Left forelimb (tissue), 1 donor: Measurements from ENCODE around the gene MGST2.
"Not testable (repeated sequence)": the region's sequence is repeated elsewhere in the genome, so short reads cannot be mapped to it uniquely, and the experiment has no call there.

Source experiments
- DNase-seq: peaks from one replicate; pipeline ENCODE4 v3.0.0-alpha.2; 2018; ENCODE audit warnings: low spot score

Gene MGST2

GRCh38 chr4:139669890-139670289, 4.3 kb downstream of the MGST2 start:
- DNase-seq = no peak

GRCh38 chr4:139670775-139671174, 5.2 kb downstream of the MGST2 start:
- DNase-seq = no peak

DNA sequence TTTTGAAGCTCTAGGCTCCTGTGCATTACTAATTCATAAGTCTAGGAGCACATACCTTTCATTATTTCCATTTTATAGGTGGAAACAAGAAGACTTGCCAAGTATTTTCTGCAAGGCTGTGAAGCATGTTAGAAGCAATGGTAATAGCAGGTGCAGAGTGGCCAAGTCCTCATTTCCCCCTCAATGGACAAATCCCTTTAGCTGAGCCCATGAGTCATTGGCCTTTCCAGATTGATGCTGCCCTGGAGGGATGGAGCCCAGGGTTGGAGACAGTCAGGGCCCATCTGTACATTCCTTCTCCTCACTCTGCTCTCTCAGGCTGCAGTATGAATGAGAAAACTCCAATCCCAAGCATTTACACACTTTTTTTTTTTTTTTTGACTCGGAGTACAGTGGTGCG, 6.6 kb downstream of the MGST2 start:
- DNase-seq = no peak

DNA sequence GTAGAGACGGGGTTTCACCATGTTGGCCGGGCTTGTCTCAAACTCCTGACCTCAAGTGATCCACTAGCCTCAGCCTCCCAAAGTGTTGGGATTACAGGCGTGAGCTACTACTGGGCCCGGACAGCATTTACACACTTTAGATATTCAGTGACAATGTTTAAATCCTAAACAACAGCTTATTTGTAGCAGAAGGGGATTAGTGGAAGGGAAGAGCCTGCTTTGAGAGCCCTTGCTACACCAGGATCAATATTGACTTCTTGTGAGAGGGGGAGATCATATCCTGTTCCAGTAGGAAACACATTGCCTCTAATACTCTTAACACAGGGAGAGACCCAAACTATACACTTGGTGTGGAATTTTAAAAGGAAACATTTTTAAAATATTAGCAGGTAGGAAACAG, 7.1 kb downstream of the MGST2 start:
- DNase-seq = no peak

DNA sequence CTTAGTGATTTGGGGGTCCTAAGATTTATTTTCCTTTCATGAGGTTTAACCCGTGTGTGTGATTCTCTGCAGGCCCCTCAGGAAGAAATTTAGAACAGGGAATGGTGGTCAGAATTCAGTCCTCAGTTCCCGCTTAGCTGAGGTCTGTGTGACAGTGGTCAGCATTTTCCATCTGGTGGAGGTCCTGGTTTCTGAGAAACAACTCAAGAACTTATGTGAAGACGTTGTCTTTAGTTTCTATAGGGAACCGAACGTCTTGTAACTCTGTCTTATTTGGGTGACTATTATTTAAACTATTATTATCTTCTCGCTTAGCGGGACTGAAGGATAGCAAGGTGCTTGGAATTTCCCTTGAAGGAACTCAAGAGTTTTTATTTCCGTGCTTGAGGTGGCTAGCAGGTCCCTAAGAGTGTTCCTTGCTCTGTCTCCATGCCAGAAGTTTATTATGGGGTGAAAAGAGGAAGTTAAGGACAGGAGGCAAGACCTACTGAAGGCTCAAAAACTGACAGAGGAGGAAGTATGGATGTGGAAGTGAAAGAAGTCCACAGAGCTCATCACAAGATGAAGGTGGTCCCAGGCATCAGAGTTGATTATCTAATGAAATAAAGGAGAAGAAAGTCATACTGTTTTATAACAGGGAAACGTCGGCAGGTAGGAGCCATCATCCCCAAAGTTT, 9.4 kb downstream of the MGST2 start:
- no peak for DNase-seq

- DNase-seq = no peak
Measured at GRCh38 chr4:139675651-139676050, 10.0 kb downstream of the MGST2 start.

- DNase-seq = no peak
Measured at GRCh38 chr4:139676365-139676764, 10.7 kb downstream of the MGST2 start.

DNA sequence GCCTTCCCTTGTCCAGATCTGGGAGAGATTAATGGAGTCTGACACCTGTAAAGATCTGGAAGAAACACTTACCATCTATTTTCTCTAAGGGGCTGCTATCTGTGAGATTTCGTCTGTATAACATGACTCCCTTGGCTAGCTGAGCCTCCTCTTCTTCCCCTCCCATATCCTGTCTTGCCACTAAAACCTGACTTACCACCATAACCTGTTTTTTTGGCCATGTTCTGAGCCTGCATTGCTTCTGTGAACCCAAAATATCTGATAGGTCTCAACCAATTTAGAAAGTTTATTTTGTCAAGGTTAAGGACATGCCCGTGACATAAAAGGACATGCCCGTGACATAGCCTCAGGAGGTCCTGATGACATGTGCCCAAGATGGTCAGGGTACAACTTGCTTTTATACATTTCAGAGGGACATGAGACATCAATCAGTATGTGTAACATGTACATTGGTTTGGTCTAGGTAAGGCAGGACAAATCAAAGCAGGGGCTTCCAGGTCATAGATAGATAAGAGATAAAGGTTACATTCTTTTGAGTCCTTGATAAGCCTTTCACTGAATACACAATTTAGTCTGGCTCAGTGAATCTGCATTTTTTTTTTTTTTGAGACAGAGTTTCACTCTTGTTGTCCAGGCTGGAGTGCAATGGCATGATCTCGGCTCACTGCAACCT, 11.4 kb downstream of the MGST2 start:
- no peak for DNase-seq

DNA sequence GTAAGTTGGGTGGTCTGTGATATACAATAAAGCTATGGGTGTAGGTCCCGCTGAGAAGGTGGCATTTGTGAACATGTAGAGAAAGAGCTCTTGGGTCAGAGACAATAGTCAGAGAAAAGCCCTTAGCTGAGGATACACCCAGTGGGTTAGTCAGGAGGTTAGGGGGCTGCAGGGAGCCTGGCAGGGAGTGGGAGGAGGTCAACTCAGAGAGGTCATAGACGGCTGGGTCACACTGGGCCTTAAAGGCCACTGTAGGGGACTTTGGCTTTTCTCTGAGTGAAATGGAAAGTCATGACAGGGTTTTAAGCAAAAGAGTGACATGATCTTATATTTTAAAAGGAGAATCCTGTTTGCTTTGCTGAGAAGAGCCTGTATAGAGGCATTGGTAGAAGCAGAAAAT, 16.7 kb downstream of the MGST2 start:
- no peak for DNase-seq

DNA sequence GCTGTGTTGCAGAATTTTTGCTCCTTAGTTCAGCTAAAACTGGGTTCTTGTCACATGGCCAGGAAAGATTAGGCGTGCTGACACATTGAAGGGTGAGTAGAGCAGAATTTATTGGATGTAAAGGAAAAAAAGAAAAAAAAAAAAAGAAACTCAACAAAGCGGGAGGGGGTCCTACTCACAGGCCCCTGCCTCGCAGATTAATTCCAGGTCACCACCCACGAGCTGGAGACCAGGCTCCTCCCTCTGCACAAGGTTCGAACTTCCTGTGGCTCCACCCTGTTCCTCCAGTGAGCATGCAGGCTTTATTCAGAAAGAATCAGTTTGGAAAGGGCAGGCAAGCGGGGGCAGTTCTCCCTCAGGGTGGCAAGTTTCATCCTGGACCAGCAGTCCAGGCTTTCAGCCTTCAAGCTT, 17.1 kb downstream of the MGST2 start:
- no peak for DNase-seq

GRCh38 chr4:139684351-139684750, 18.7 kb downstream of the MGST2 start:
- DNase-seq = no peak

- no peak for DNase-seq
Measured at GRCh38 chr4:139685180-139685579, 19.6 kb downstream of the MGST2 start.

- DNase-seq = no peak
Measured at GRCh38 chr4:139686130-139686529, 20.5 kb downstream of the MGST2 start.

- DNase-seq = no peak
Measured at GRCh38 chr4:139686988-139687387, 21.4 kb downstream of the MGST2 start.

DNA sequence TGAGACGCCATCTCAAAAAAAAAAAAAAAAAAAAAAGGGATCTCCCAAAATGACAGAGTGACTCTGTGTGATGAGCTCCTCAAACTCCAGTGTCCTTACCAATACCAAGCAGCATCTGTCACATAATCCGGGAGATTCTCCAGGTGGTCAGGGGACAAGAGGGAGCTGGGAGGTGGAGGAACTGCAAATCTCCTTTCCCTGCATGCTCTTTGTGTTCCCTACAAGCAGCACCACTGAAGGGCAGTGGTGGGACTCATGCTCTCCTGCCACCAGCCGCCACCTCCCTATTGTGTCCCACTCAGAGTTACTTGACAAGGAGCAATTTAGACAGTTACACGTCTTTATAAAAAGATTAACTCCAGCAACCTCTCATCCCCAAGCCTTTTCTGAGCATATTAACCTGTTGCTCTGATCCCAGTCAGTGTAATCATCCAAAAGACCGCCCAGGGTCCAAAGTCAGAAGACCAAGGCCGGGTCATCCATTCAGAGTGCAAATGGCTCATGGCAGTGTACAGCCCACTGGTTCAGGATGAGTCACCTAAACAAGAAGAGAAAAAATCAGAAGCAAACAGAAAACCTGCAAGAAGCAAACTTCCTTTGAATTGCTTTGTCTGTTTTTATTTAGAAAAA, 23.6 kb downstream of the MGST2 start:
- no peak for DNase-seq

DNA sequence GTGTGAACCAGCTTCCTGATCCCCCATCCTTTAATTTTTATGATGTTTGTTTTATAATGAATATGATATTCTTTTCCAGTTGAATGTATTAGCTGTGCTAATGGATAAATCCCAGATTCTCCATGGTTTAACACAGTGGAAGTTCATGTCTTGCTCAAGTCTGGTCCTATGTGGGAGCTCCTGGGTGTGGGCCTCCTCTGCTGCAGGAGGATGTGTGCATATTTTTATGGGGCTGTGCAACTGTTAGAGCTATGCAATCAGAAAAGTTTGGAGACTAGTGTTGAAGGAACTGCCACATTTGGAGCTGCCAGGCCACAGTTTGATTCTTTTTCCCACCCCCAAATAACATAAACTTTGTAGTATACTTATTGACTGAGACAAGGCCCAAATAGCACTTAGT, 24.8 kb downstream of the MGST2 start:
- no peak for DNase-seq

DNA sequence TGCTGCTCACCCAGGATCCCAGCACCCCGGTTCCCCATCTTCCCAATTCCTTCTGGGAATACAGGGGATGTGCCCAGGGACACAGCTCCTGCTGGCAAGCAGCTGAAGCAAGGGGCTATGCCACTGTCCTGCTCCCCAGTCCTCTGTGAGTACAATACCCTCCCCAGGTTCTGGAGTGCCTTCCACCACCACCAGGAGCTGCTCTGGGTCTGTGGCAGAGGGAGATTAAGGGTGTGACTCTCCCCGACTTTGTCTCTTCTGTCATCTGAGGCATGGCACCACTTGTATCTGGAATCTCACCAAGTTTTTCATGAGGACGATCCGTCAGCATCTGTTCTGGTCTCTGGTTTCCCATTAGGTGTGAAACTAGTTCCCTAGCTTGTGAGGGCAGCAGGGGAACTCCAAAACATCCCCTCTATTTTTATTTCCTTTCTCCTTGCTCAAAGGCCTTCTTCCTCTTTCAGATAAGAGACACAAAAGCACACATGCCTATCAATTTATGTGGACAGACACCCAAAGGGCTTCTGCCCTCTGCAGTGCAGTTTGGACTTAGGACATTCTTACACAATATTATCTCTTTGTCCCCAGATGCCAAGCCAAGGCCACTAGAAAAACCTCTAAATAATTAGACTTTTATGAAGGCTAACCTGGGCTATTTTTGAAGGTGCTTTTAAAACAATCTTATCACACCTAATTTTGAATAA, 26.8 kb downstream of the MGST2 start:
- DNase-seq = no peak

DNA sequence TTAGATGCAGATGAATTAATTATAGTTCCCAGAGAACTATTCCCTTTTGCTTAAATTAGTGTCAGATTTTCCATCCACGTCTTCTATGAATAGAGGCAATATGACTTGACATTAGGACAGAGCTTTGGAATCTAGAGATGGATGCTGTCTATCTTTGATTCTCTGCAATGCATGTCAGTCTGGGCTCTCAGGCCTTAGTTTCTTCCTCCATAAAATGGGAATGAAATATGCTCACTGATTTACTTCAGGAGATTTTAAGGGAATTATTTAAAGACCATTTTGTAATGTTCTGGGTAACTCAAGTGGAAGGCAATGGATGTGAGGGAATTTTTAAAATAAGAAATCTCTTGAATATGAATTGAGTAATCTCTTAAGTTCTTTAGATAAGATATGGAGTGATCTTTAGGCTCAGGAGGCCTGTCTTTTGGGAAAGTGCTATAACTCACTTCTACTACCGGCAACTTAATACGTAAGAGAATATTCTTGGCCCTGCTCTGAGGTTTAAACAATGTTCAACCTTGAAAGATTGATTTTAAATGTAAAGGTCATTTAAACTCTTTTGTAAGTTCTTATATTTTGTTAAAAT, 29.0 kb downstream of the MGST2 start:
- no peak for DNase-seq

DNA sequence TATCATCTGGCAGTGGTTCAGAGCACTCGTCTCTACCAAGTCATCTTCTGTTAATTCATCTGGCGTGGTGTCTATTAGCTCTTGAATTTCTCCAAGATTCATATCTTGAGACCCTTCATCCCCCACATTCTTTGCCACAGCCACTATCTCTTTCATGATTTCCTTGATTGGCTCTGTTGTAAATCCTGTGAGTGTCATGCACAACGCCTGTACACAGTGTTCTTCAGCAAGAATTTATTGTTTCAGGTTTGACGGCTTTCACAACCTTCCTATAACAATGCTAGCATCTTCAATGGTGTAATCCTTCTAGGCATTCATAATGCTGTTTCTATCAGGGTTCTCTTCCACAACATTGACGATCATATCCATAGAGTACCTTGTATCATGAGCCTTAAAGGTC, 30.9 kb downstream of the MGST2 start:
- DNase-seq = no peak

- DNase-seq = not testable (repeated sequence)
Measured at GRCh38 chr4:139698167-139698925, 32.7 kb downstream of the MGST2 start.

DNA sequence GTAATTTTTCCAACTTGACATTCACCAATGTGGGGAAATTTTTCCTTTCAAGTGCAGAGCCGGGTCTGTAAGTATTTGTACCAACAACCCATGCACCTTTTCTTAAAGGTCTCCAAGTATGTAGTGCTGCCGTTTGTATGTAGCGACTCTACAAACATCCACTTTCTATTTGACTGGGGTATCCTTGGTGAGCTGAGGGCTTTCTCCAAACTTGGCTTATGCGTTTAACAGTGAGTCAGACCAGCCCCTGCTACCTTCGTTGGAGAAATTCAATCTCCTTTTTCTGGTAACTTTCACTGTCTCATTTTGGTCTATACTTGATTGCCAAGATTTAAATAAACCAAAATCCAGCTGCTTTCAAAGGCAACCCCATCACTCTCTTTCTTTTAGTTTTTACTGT, 34.9 kb downstream of the MGST2 start:
- no peak for DNase-seq
